Endothelial cell of umbilical vein (primary cell): ENCODE measurements around the gene INO80D. TPM values are rescaled to one million over a fixed set of nuclear protein-coding genes. Genes with fewer than 3 reads are reported as not detected.

Source experiments
- BruUV-seq: library from RNA; stranded (reverse); fragments of 400-500 nt; replicated peaks from 2 replicates; lab custom pipeline; 2021; lab: Mats Ljungman, UMichigan
- CTCF ChIA-PET: fragments of 300-600, 350-600 bp; sonication (Branson Sonifier 250); formaldehyde crosslinking; loops from one replicate; lab custom pipeline; 2021; ENCODE audit warnings: antibody characterized with exemption, inconsistent platforms; lab: Charles Lee
- POLR2A ChIA-PET: fragments of 300-600, 350-600 bp; sonication (Branson Sonifier 250); formaldehyde crosslinking; loops from one replicate; lab custom pipeline; 2021; ENCODE audit warnings: antibody characterized with exemption, inconsistent platforms; lab: Charles Lee
- DNase-seq: peaks from one replicate; pipeline ENCODE4 v3.0.0-alpha.2; 2011; ENCODE audit warnings: low read depth, low spot score
- FAIRE-seq: peaks from 2 replicates; lab custom pipeline; 2011; peaks lifted over from hg19 to GRCh38; lab: Jason Lieb, UNC
- H2AFZ ChIP-seq: 2 replicates; pipeline ENCODE4 v1.6.0; 2012; ENCODE audit warnings: low read depth, low read length, control low read depth, inconsistent platforms
- H3K27ac ChIP-seq: 2 replicates; pipeline ENCODE4 v1.5.1; 2011; ENCODE audit warnings: low read depth, mild to moderate bottlenecking, control low read depth, low read length, moderate library complexity; ENCODE audit not compliant: insufficient read depth
- H3K27me3 ChIP-seq, 2 experiments: 2 replicates each; pipeline versions ENCODE4 v1.6.0 to v1.6.1; 2011; ENCODE audit warnings: low read length in 2 of 2, mixed read lengths in 1 of 2; ENCODE audit not compliant: control insufficient read depth in 2 of 2, insufficient read depth in 2 of 2
- H3K36me3 ChIP-seq, 2 experiments: 2 replicates in 1 of 2; 3 replicates in 1 of 2; pipeline ENCODE4 v1.5.1; 2011; ENCODE audit warnings: low read length in 2 of 2, mild to moderate bottlenecking in 1 of 2, moderate library complexity in 1 of 2; ENCODE audit not compliant: control insufficient read depth in 2 of 2, insufficient read depth in 2 of 2; ENCODE audit errors: extremely low read depth in 1 of 2
- H3K4me1 ChIP-seq: 3 replicates; pipeline ENCODE4 v1.5.1; 2011; ENCODE audit warnings: mild to moderate bottlenecking, low read length; ENCODE audit not compliant: control insufficient read depth, insufficient read depth; ENCODE audit errors: extremely low read depth
- H3K4me2 ChIP-seq: 2 replicates; pipeline ENCODE4 v1.6.1; 2011; ENCODE audit warnings: low read length, control low read depth, mixed read lengths; ENCODE audit not compliant: insufficient read depth
- H3K4me3 ChIP-seq, 3 experiments: fragments of 200-600 bp in 1 of 3; sonication (generic), shearing (Covaris generic) in 1 of 3; replicated peaks in 1 of 3; 2 replicates each; pipeline ENCODE4 v1.5.1; 2011 to 2016; ENCODE audit warnings: control low read depth in 3 of 3, low read length in 3 of 3, mild to moderate bottlenecking in 2 of 3, inconsistent platforms in 1 of 3, low read depth in 1 of 3, moderate library complexity in 1 of 3; ENCODE audit not compliant: insufficient read depth in 1 of 3
- H3K79me2 ChIP-seq: 2 replicates; pipeline ENCODE4 v1.6.0; 2012; ENCODE audit warnings: low read length, inconsistent platforms; ENCODE audit not compliant: control insufficient read depth, insufficient read depth
- H3K9ac ChIP-seq: replicated peaks from 2 replicates; pipeline ENCODE3; 2011; ENCODE audit warnings: low read length, control low read depth; ENCODE audit not compliant: insufficient read depth; ENCODE audit errors: extremely low read depth
- H3K9me1 ChIP-seq: replicated peaks from 3 replicates; pipeline ENCODE4 v1.6.0; 2011; ENCODE audit warnings: mild to moderate bottlenecking, low read length; ENCODE audit not compliant: control insufficient read depth, insufficient read depth; ENCODE audit errors: extremely low read depth
- H3K9me3 ChIP-seq: replicated peaks from 2 replicates; pipeline ENCODE4 v1.5.1; 2012; ENCODE audit warnings: low read length, inconsistent platforms; ENCODE audit not compliant: control insufficient read depth, insufficient read depth
- H4K20me1 ChIP-seq: replicated peaks from 2 replicates; pipeline ENCODE3; 2011; ENCODE audit warnings: mild to moderate bottlenecking, low read length; ENCODE audit not compliant: control insufficient read depth, insufficient read depth; ENCODE audit errors: extremely low read depth
- CTCF ChIP-seq, 2 donors: IDR thresholded peaks; 1 replicate in 1 of 2; 2 replicates in 1 of 2; pipeline ENCODE4 v1.5.1; 2011; ENCODE audit warnings: low read length in 2 of 2, mild to moderate bottlenecking in 2 of 2, moderate library complexity in 2 of 2, control low read depth in 1 of 2, inconsistent platforms in 1 of 2, low read depth in 1 of 2; ENCODE audit not compliant: insufficient read depth in 1 of 2; ENCODE audit errors: extremely low read depth in 1 of 2
- EZH2 ChIP-seq: IDR thresholded peaks from 2 replicates; pipeline ENCODE4 v1.6.1; 2012; ENCODE audit warnings: borderline replicate concordance, low read depth, mild to moderate bottlenecking, moderate library complexity, low read length, inconsistent platforms; ENCODE audit not compliant: severe bottlenecking
- FOS ChIP-seq: IDR thresholded peaks from 2 replicates; pipeline ENCODE4 v1.6.1; 2011; ENCODE audit warnings: mild to moderate bottlenecking, low read length, moderate library complexity, borderline replicate concordance; ENCODE audit not compliant: insufficient read depth
- JUN ChIP-seq: IDR thresholded peaks from 2 replicates; pipeline ENCODE4 v1.6.1; 2011; ENCODE audit warnings: borderline replicate concordance, low read depth; ENCODE audit not compliant: insufficient read length, insufficient read depth
- MAX ChIP-seq: IDR thresholded peaks from 2 replicates; pipeline ENCODE4 v1.6.1; 2011; ENCODE audit not compliant: insufficient read depth, insufficient read length
- MYC ChIP-seq: IDR thresholded peaks from one replicate; pipeline ENCODE4 v1.6.1; 2011; ENCODE audit warnings: mild to moderate bottlenecking, low read depth, low read length
- POLR2A ChIP-seq: IDR thresholded peaks from 2 replicates; pipeline ENCODE4 v1.6.1; 2012; ENCODE audit warnings: low read depth, mild to moderate bottlenecking, control low read depth, low read length
- dilution Hi-C: fragments of 300-500 bp; cut with MboI; formaldehyde crosslinking; loops from one replicate; pipeline ENCODE4 v1.15.0; 2019; ENCODE audit warnings: low sequenced_read_pairs; ENCODE audit not compliant: extremely low pct_ligation_motif_present
- intact Hi-C: fragments of 100-400 bp; cut with micrococcal nuclease; formaldehyde crosslinking; loops from one replicate; pipeline ENCODE4 v1.10.0; 2022
- polyA plus RNA-seq, 4 experiments: library from polyadenylated mRNA; depleted of rRNA in 3 of 4; stranded (reverse) in 3 of 4; unstranded in 1 of 4; fragments of >200 nt; gene quantifications; 2 replicates each; pipeline versions ENCODE4 v1.2.1 to v1.2.3, GENCODE V29; 2011 to 2012; ENCODE audit warnings: missing spikeins in 1 of 4
- total RNA-seq: library from RNA; stranded (reverse); gene quantifications from 2 replicates; pipeline ENCODE4 v1.2.3, GENCODE V29; 2021

The INO80D gene
- total and polyA plus RNA-seq, 2 donors (not counting 3 experiments of a cell fraction or from before 2014, with no cell fraction given), result 2.9 to 20.3 TPM

- Histone ChIP-seq H3K27ac (no peak overlapping the region), H2AFZ (no peak overlapping the region), H3K79me2 (peaks cover 64% of the 10 kb centered on the region), H3K9ac (no peak overlapping the region), H3K36me3 (no peaks in the 10 kb centered on the region), H4K20me1 (peaks cover 2% of the 10 kb centered on the region), H3K9me1 (no peaks in the 10 kb centered on the region), H3K9me3 (no peaks in the 10 kb centered on the region), H3K4me1 (peaks cover 14% of the 10 kb centered on the region), H3K4me2 (no peak overlapping the region), H3K27me3 (no peaks in the 10 kb centered on the region), H3K4me3 (no peak overlapping the region)
- no TSS peak for BruUV-seq
- dilution Hi-C loops (no loop called here), intact Hi-C loops (loop anchor here (5.0 kb wide), 1 partner anchor 955 kb away; no protein-coding TSS in a partner anchor)
- FAIRE-seq (no peak), DNase-seq (no peak)
- ChIA-PET CTCF (interaction anchor here (1.5 kb wide), 1 partner anchor 156 kb away, joined by 3 read pairs; no protein-coding TSS in a partner anchor), POLR2A (no interaction called here)
- TF ChIP-seq MAX, result no peak
- no peak for TF ChIP-seq MYC
Observed at GRCh38 chr2:206082298-206082843, 3.6 kb downstream of the INO80D start.

GRCh38 chr2:206080927-206081326, 5.0 kb downstream of the INO80D start:
- H2AFZ ChIP-seq, result no peak overlapping the region
- POLR2A ChIA-PET, result interaction anchor here (0.7 kb wide), 1 partner anchor 52 kb away, joined by 7 read pairs; no protein-coding TSS in a partner anchor
- H3K9me1 ChIP-seq, result no peaks in the 10 kb centered on the region
- BruUV-seq, result no TSS peak
- H3K4me3 ChIP-seq, result no peak overlapping the region
- no peaks in the 10 kb centered on the region for H3K36me3 ChIP-seq
- FAIRE-seq, result no peak
- dilution Hi-C loops, result no loop called here
- H3K9ac ChIP-seq, result no peak overlapping the region
- CTCF ChIA-PET, result interaction anchor here (1.5 kb wide), 1 partner anchor 12 kb away, joined by 3 read pairs; no protein-coding TSS in a partner anchor
- H3K27ac ChIP-seq, result no peak overlapping the region
- no peaks in the 10 kb centered on the region for H3K9me3 ChIP-seq
- TF ChIP-seq MYC (no peak), FOS (no peak), JUN (no peak), POLR2A (no peak), CTCF (IDR thresholded peaks at IDR 0.05; ENCODE audit: extremely low read depth in 1 of 2, insufficient read depth in 1 of 2, low read depth in 1 of 2, low read length in 2 of 2) (no peak), MAX (no peak), EZH2 (no peak)
- H4K20me1 ChIP-seq, result peaks cover 2% of the 10 kb centered on the region
- H3K27me3 ChIP-seq, result no peaks in the 10 kb centered on the region
- no peak overlapping the region for H3K4me2 ChIP-seq
- no peak for DNase-seq
- H3K79me2 ChIP-seq, result peaks cover 63% of the 10 kb centered on the region
- intact Hi-C loops, result loop anchor here (5.0 kb wide), 1 partner anchor 956 kb away; no protein-coding TSS in a partner anchor
- H3K4me1 ChIP-seq, result peaks cover 10% of the 10 kb centered on the region
